Fibroblast of villous mesenchyme (primary cell): ENCODE data around the gene ADAM33. TPM values are rescaled to one million over a fixed set of nuclear protein-coding genes. Genes with fewer than 3 reads are reported as not detected.

Experiments used
- DNase-seq: peaks from one replicate; pipeline ENCODE4 v3.0.0-alpha.2; 2010; ENCODE audit warnings: low read depth
- H3K4me3 ChIP-seq: 2 replicates; pipeline ENCODE4 v1.5.1; 2011; ENCODE audit warnings: low read depth, mild to moderate bottlenecking, low read length
- total RNA-seq: library from RNA; depleted of rRNA; stranded (reverse); fragments of >200 nt; gene quantifications from 2 replicates; pipeline ENCODE4 v1.2.3, GENCODE V29; 2012
- TF ChIP-seq, protein P1 (sequence below): IDR thresholded peaks from 2 replicates; pipeline ENCODE4 v1.5.1; 2012; ENCODE audit warnings: low read depth, mild to moderate bottlenecking, low read length; ENCODE audit not compliant: insufficient read depth

ADAM33 gene
- total RNA-seq, 1 donor: 53.1 TPM

DNA sequence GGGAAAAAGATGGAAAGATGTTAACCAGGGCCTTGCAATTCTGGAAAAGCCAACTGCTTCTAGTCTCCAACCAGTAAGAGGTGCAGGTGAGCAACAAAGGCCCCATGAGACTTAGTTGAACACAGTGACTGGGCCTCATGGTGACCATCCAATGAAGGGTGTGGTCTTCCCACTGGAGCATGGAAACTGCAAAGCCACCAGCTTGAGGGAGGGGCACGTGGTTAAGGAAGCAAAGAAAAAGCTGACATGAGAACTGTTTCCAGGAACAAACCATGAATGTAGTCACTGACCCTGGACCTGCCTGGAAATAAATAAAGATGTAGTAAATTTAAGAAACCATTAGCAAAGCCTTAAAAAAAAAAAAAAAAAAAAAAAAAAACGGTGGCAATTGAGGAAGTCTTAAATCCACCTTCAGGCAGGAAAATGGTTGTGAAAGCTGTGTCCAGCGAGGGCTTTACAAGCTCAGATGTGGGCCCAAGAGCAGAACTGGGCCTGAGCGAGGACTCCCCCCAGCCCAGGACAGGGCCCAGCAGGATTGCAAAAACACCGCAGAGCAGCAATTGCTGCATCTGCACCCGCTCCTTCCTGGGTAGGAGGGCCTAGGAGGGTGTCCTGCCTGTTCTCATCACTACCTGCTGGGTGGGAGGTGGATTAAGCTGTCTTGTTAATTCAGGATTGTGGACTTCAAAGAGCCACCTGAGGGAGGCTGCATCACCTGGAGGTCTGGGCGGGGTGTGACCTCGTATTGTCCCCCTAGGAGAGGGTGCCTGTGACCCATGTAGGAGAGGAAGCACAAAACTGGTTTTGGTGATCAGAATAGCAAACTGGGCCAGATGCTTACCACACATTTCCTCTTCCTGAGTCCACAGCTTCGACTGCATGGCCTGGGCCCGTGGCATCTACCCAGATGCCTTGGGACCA lies 28.9 kb downstream of the ADAM33 start:
- H3K4me3 ChIP-seq: no peak overlapping the region
- DNase-seq: no peak
- TF ChIP-seq, protein P1, sequence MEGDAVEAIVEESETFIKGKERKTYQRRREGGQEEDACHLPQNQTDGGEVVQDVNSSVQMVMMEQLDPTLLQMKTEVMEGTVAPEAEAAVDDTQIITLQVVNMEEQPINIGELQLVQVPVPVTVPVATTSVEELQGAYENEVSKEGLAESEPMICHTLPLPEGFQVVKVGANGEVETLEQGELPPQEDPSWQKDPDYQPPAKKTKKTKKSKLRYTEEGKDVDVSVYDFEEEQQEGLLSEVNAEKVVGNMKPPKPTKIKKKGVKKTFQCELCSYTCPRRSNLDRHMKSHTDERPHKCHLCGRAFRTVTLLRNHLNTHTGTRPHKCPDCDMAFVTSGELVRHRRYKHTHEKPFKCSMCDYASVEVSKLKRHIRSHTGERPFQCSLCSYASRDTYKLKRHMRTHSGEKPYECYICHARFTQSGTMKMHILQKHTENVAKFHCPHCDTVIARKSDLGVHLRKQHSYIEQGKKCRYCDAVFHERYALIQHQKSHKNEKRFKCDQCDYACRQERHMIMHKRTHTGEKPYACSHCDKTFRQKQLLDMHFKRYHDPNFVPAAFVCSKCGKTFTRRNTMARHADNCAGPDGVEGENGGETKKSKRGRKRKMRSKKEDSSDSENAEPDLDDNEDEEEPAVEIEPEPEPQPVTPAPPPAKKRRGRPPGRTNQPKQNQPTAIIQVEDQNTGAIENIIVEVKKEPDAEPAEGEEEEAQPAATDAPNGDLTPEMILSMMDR: no peak

DNA sequence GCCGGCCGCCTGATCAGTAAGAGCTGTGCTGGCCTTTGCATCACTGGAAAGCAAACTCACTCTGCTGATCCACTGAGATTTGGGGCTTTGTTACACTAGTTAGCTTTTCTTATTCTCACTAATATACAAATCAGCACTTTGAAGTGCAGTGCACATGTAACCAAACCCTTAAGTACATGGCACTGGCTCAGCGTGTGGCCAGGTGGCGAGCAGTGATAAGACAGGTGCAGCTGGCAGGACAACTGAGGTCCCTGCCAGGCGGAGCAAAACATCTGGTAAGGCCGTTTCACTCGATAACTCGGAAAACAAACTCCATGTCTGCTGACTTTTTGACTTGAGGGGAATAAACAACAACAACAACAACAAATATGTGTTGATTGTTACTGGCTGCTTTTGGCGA lies 29.6 kb downstream of the ADAM33 start:
- DNase-seq: no peak

DNA sequence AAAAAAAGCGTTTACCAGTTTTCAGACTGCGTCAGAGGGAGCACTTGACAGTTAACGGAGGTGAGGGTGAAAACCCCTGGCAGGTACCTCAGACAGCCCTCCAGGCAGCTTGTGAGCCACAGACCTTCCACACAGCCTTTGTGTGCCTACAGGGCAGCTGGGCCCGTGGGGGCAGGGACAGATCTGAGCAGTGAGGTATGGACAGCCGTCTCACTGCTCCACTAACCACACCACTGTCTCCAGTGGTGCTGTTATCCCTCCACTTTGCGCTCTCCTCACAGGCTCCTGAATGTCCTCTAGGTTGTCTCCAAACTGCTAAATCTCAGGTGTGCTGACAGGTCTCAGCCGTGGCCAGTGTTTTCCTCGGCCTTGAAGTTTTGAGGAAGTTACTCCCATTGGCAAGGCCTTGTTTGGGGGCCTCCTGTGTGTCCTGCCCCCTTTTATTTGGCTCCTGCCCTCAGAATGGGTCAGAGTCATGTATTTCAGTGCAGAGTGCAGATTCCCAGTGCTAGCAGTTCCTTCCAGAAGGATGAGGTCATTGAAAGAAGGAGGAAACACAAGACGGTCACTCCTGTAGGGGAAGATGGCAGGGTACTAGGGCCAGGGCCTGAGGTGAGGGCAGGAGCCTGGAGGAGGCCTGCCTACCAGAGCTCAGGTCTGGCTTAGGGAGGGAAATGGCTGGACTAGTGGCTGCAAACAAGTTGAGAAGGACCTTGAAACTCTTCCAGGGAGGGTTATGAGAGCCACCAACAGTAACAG lies 30.4 kb downstream of the ADAM33 start:
- no peak overlapping the region for H3K4me3 ChIP-seq
- TF ChIP-seq, protein P1: no peak
- DNase-seq: no peak

More for the DNA sequence above, 29.6 kb downstream of the ADAM33 start:
- TF ChIP-seq, protein P1: no peak
- no peak overlapping the region for H3K4me3 ChIP-seq

DNA sequence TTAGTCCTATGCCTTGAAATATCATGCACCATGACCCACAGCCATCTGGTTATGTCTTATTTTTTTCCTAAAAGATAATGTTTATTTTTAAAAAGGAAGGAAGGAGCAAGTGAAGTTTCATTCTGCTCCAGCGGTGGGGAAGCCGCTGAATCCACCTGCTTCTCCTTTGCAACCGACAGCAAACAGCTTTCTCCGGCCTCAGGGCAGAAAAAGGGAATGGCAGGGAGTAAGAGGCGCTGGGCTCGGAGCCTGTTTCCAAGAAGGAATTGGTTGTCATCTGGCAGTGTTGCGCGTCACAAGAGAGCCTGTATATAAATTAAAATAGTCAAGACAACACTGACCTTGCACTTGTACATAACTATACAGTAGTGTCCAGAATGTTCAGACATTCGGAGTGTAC lies 32.9 kb downstream of the ADAM33 start:
- TF ChIP-seq, protein P1: no peak
- no peak overlapping the region for H3K4me3 ChIP-seq
- no peak for DNase-seq

DNA sequence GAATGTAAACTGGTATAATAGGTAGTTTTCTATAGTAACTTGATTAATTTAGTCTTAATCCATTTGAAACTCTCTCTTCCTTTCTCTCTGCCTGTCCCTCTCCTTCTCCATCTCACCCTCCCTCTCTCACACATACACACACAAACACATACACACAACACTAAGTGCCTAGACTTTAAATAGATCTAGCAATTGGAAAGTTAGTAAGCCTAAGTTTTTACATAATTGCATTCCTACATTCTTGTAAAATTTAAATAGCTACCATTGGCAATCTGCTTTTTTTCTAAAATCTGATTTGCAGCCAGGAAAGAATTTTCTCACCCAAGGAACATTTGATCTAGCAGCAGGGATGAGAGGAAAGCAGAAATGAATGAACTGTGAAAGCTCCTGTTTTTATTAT lies 34.3 kb downstream of the ADAM33 start:
- no peak for DNase-seq
- TF ChIP-seq, protein P1: no peak
- no peak overlapping the region for H3K4me3 ChIP-seq

DNA sequence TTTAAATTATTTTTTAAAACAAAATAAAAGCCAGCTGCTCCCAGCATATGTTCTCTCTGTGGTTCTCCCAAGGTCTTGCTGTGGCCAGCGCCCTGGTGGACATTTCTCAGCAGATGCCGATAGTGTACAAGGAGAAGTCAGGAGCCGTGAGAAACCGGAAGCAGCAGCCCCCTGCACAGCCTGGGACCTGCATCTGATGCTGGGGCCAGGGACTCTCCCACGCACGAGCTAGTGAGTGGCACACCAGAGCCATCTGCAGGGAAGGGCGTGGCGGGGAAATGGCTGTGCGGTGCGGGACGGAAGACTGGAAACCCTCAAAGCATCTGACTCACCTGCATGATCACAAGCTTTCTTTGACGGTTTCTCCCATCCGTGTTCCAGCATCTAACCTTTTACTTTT lies 35.2 kb downstream of the ADAM33 start:
- no peak for DNase-seq
- TF ChIP-seq, protein P1: no peak
- H3K4me3 ChIP-seq: no peak overlapping the region
